ENCODE data around the gene NUDT22.

Gene NUDT22

DNA sequence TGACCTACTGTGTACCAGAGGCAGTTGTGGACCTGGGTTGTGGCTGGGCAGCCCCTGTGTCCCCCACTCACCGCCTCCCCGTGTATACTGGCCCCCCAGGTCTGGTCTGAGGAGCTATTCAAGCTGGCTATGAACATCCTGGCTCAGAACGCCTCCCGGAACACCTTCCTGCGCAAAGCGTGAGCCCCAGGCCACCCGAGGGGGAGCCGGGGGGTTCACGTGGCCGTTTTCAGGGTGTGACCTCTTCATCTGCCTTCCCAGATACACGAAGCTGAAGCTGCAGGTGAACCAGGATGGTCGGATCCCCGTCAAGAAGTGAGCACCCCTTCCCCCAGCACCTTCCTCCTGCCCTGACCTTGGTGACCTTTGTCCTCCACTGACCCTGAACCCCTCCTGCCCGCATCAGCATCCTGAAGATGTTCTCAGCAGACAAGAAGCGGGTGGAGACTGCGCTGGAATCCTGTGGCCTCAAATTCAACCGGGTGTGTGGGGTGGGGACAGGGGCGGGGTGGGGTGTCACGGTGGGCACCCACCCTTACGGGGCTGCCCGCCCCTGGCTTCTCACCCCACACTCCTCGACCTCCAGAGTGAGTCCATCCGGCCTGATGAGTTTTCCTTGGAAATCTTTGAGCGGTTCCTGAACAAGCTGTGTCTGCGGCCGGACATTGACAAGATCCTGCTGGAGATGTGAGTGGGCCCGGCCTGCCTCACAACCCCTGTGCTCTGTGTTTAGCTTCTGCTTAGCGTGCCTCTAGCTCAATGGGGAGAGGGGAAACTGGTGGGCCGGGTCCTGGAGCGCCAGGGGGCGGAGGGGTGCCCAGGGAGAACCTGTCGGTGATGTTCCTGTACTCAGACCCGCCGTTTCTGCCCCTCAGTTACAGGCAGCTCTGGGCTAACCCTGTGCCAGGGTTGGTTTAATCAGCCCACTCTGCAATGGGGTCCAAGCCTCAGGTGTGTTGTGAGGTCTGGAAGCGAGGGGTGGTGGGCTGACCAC, 29.4 kb downstream of the NUDT22 start:
- Histone ChIP-seq H2BK15ac (replicated peaks; ENCODE audit: low read depth) (no peak overlapping the region), H4K8ac (ENCODE audit: low read depth, low read length) (no peak overlapping the region), H3K79me2 (ENCODE audit: control insufficient read depth, insufficient read depth, low read length) (peaks cover 12% of the 10 kb centered on the region), H2BK120ac (ENCODE audit: low read depth, low read length) (no peak overlapping the region), H3K27ac (ENCODE audit: low read depth, low read length) (no peak overlapping the region), H2BK5ac (ENCODE audit: low read length) (no peak overlapping the region), H3K56ac (ENCODE audit: low read length) (no peak overlapping the region), H3K9ac (ENCODE audit: low read length) (no peak overlapping the region), H3K79me1 (ENCODE audit: low read length) (peaks cover 13% of the 10 kb centered on the region), H3K4me3 (ENCODE audit: low read length) (no peak overlapping the region), H3K4me1 (ENCODE audit: control insufficient read depth, low read depth, low read length) (no peaks in the 10 kb centered on the region), H2AK5ac (ENCODE audit: low read length) (no peak overlapping the region), H4K5ac (ENCODE audit: low read length) (no peak overlapping the region), H3K18ac (ENCODE audit: low read length) (no peak overlapping the region), H3K23ac (ENCODE audit: low read length) (no peak overlapping the region), H3K36me3 (ENCODE audit: control insufficient read depth, insufficient read depth, low read length) (peaks cover 8% of the 10 kb centered on the region), H3K4me2 (ENCODE audit: low read length) (no peak overlapping the region), H3K27me3 (ENCODE audit: insufficient read depth, low read length, poor library complexity) (no peaks in the 10 kb centered on the region), H3K4ac (ENCODE audit: low read depth, low read length) (no peak overlapping the region)
- no CpG with 5 or more reads among the region's 35 CpGs for WGBS (ENCODE audit: extremely low coverage, insufficient coverage, low lambda C conversion rate)
- no peak for DNase-seq

DNA sequence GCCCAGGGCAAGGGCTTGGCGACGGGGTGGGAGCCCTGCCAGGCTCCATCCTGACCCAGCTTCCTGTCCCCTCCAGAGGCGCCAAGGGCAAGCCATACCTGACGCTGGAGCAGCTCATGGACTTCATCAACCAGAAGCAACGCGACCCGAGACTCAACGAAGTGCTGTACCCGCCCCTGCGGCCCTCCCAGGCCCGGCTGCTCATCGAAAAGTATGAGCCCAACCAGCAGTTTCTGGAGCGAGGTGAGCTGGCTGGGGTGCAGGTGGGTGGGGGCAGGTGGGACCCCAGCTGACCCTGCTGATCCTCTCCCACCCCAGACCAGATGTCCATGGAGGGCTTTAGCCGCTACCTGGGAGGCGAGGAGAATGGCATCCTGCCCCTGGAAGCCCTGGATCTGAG, 30.2 kb downstream of the NUDT22 start:
- WGBS (ENCODE audit: extremely low coverage, insufficient coverage, low lambda C conversion rate): no CpG with 5 or more reads among the region's 15 CpGs
- H3K79me2 ChIP-seq (ENCODE audit: control insufficient read depth, insufficient read depth, low read length): peaks cover 12% of the 10 kb centered on the region
- H3K4ac ChIP-seq (ENCODE audit: low read depth, low read length): no peak overlapping the region
- no peak overlapping the region for H2BK15ac ChIP-seq (replicated peaks; ENCODE audit: low read depth)
- H4K8ac ChIP-seq (ENCODE audit: low read depth, low read length): no peak overlapping the region
- no peak overlapping the region for H2BK5ac ChIP-seq (ENCODE audit: low read length)
- no peak for DNase-seq
- no peak overlapping the region for H3K9ac ChIP-seq (ENCODE audit: low read length)
- H2AK5ac ChIP-seq (ENCODE audit: low read length): no peak overlapping the region
- H3K4me1 ChIP-seq (ENCODE audit: control insufficient read depth, low read depth, low read length): no peaks in the 10 kb centered on the region
- no peak overlapping the region for H3K4me3 ChIP-seq (ENCODE audit: low read length)
- H4K5ac ChIP-seq (ENCODE audit: low read length): no peak overlapping the region
- H3K27me3 ChIP-seq (ENCODE audit: insufficient read depth, low read length, poor library complexity): no peaks in the 10 kb centered on the region
- H3K18ac ChIP-seq (ENCODE audit: low read length): no peak overlapping the region
- H3K36me3 ChIP-seq (ENCODE audit: control insufficient read depth, insufficient read depth, low read length): peaks cover 11% of the 10 kb centered on the region
- H3K27ac ChIP-seq (ENCODE audit: low read depth, low read length): no peak overlapping the region
- no peak overlapping the region for H3K4me2 ChIP-seq (ENCODE audit: low read length)
- peaks cover 13% of the 10 kb centered on the region for H3K79me1 ChIP-seq (ENCODE audit: low read length)
- H2BK120ac ChIP-seq (ENCODE audit: low read depth, low read length): no peak overlapping the region
- no peak overlapping the region for H3K56ac ChIP-seq (ENCODE audit: low read length)
- H3K23ac ChIP-seq (ENCODE audit: low read length): no peak overlapping the region

DNA sequence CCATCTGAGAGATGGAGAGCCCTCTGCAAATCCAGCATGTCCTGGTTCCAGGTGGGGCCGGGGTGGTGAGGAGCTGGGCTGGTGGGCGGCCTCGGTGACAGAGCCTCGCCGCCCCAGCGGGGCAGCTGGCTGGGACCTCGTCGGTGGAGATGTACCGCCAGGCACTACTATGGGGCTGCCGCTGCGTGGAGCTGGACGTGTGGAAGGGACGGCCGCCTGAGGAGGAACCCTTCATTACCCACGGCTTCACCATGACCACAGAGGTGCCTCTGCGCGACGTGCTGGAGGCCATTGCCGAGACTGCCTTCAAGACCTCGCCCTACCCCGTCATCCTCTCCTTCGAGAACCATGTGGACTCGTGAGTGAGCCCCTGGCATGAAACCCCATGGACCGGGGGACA, 32.3 kb downstream of the NUDT22 start:
- Histone ChIP-seq H2BK5ac (ENCODE audit: low read length) (no peak overlapping the region), H4K5ac (ENCODE audit: low read length) (no peak overlapping the region), H3K23ac (ENCODE audit: low read length) (no peak overlapping the region), H3K79me2 (ENCODE audit: control insufficient read depth, insufficient read depth, low read length) (peaks cover under 1% of the 10 kb centered on the region), H3K27me3 (ENCODE audit: insufficient read depth, low read length, poor library complexity) (no peaks in the 10 kb centered on the region), H3K27ac (ENCODE audit: low read depth, low read length) (no peak overlapping the region), H2BK120ac (ENCODE audit: low read depth, low read length) (no peak overlapping the region), H2BK15ac (replicated peaks; ENCODE audit: low read depth) (no peak overlapping the region), H3K4me2 (ENCODE audit: low read length) (no peak overlapping the region), H3K4me3 (ENCODE audit: low read length) (no peak overlapping the region), H3K56ac (ENCODE audit: low read length) (no peak overlapping the region), H3K4me1 (ENCODE audit: control insufficient read depth, low read depth, low read length) (no peaks in the 10 kb centered on the region), H2AK5ac (ENCODE audit: low read length) (no peak overlapping the region), H3K36me3 (ENCODE audit: control insufficient read depth, insufficient read depth, low read length) (peaks cover 14% of the 10 kb centered on the region), H3K79me1 (ENCODE audit: low read length) (peaks cover 5% of the 10 kb centered on the region), H3K4ac (ENCODE audit: low read depth, low read length) (no peak overlapping the region), H3K9ac (ENCODE audit: low read length) (no peak overlapping the region), H3K18ac (ENCODE audit: low read length) (no peak overlapping the region), H4K8ac (ENCODE audit: low read depth, low read length) (no peak overlapping the region)
- no peak for DNase-seq
- no CpG with 5 or more reads among the region's 24 CpGs for WGBS (ENCODE audit: extremely low coverage, insufficient coverage, low lambda C conversion rate)

DNA sequence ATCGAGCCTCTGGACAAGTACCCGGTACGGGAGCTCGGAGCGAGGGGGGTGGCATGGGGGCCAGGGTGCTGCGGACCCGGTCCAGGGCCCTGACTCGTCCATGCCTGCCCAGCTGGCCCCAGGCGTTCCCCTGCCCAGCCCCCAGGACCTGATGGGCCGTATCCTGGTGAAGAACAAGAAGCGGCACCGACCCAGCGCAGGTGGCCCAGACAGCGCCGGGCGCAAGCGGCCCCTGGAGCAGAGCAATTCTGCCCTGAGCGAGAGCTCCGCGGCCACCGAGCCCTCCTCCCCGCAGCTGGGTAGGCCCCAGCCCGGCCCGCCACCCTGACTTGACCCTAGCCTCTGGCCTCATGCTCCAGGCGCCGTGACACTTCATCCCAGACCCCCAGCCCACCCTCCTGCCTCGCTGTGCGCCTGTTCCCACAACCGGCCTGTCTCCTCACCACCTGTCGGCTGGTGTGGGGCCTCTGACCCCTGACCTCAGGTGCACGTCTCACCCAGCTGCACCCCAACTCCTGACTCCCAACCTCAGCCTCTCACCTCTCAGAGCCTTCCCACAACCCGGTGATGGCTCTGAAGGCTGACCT, 33.0 kb downstream of the NUDT22 start:
- Histone ChIP-seq H3K56ac (ENCODE audit: low read length) (no peak overlapping the region), H3K4me2 (ENCODE audit: low read length) (no peak overlapping the region), H3K4me1 (ENCODE audit: control insufficient read depth, low read depth, low read length) (no peaks in the 10 kb centered on the region), H3K79me2 (ENCODE audit: control insufficient read depth, insufficient read depth, low read length) (no peaks in the 10 kb centered on the region), H2AK5ac (ENCODE audit: low read length) (no peak overlapping the region), H3K4ac (ENCODE audit: low read depth, low read length) (no peak overlapping the region), H3K27ac (ENCODE audit: low read depth, low read length) (no peak overlapping the region), H3K36me3 (ENCODE audit: control insufficient read depth, insufficient read depth, low read length) (peaks cover 17% of the 10 kb centered on the region), H4K8ac (ENCODE audit: low read depth, low read length) (no peak overlapping the region), H2BK120ac (ENCODE audit: low read depth, low read length) (no peak overlapping the region), H3K9ac (ENCODE audit: low read length) (no peak overlapping the region), H3K79me1 (ENCODE audit: low read length) (peaks cover 3% of the 10 kb centered on the region), H3K4me3 (ENCODE audit: low read length) (no peak overlapping the region), H2BK5ac (ENCODE audit: low read length) (no peak overlapping the region), H3K23ac (ENCODE audit: low read length) (no peak overlapping the region), H3K18ac (ENCODE audit: low read length) (no peak overlapping the region), H2BK15ac (replicated peaks; ENCODE audit: low read depth) (no peak overlapping the region), H4K5ac (ENCODE audit: low read length) (no peak overlapping the region), H3K27me3 (ENCODE audit: insufficient read depth, low read length, poor library complexity) (no peaks in the 10 kb centered on the region)
- no peak for DNase-seq
- WGBS (ENCODE audit: extremely low coverage, insufficient coverage, low lambda C conversion rate): no CpG with 5 or more reads among the region's 32 CpGs

DNA sequence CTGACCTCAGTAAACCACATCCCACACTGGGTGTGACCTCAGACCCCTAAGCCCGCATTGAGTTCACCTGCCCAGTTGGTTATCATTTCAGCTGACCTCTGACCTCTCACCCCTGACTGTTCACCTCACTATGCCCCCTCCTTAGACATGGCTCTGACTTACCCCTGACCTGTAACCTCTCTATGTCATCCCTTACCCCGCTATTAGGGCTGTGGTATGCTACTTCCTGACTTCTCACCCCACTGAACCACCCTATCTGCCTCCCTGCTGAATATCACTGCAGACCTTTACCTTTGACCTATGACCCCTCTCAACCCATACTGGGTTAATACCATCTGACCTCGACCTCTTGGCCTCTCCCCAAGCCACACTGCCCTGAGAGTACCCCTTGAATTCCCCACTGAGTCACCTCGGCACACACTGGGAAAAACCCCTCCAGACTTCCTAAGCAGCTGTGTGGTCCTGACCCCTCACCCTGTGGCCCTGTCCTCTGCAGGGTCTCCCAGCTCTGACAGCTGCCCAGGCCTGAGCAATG, 33.5 kb downstream of the NUDT22 start:
- Histone ChIP-seq H3K27ac (ENCODE audit: low read depth, low read length) (no peak overlapping the region), H4K8ac (ENCODE audit: low read depth, low read length) (no peak overlapping the region), H3K27me3 (ENCODE audit: insufficient read depth, low read length, poor library complexity) (no peaks in the 10 kb centered on the region), H2BK5ac (ENCODE audit: low read length) (no peak overlapping the region), H3K36me3 (ENCODE audit: control insufficient read depth, insufficient read depth, low read length) (peaks cover 20% of the 10 kb centered on the region), H2AK5ac (ENCODE audit: low read length) (no peak overlapping the region), H3K4me3 (ENCODE audit: low read length) (no peak overlapping the region), H2BK15ac (replicated peaks; ENCODE audit: low read depth) (no peak overlapping the region), H3K23ac (ENCODE audit: low read length) (no peak overlapping the region), H3K56ac (ENCODE audit: low read length) (no peak overlapping the region), H3K79me1 (ENCODE audit: low read length) (no peaks in the 10 kb centered on the region), H4K5ac (ENCODE audit: low read length) (no peak overlapping the region), H3K4ac (ENCODE audit: low read depth, low read length) (no peak overlapping the region), H2BK120ac (ENCODE audit: low read depth, low read length) (no peak overlapping the region), H3K4me2 (ENCODE audit: low read length) (no peak overlapping the region), H3K18ac (ENCODE audit: low read length) (no peak overlapping the region), H3K9ac (ENCODE audit: low read length) (no peak overlapping the region), H3K79me2 (ENCODE audit: control insufficient read depth, insufficient read depth, low read length) (no peaks in the 10 kb centered on the region), H3K4me1 (ENCODE audit: control insufficient read depth, low read depth, low read length) (no peaks in the 10 kb centered on the region)
- DNase-seq: no peak
- WGBS (ENCODE audit: extremely low coverage, insufficient coverage, low lambda C conversion rate): no CpG with 5 or more reads among the region's 4 CpGs
